Vagina (tissue), 2 donors: ENCODE results near the gene DNAJC5.

ENCODE experiments used
- POLR2A ChIP-seq, 2 donors: fragments of 450-650 bp; IDR thresholded peaks; one replicate each; pipeline ENCODE4 v1.6.1; 2017; ENCODE audit warnings: antibody characterized with exemption in 2 of 2, mild to moderate bottlenecking in 2 of 2, moderate library complexity in 2 of 2
- POLR2AphosphoS5 ChIP-seq, 2 donors: sonication (generic); formaldehyde crosslinking; IDR thresholded peaks; one replicate each; pipeline ENCODE4 v1.9.0; 2017; ENCODE audit warnings: antibody characterized with exemption in 2 of 2, mild to moderate bottlenecking in 2 of 2, low read depth in 1 of 2; ENCODE audit not compliant: insufficient read depth in 1 of 2
- TF ChIP-seq, protein P1 (sequence below), 3 experiments: fragments of 450-650 bp in 2 of 3; fragments of 200-600 bp in 1 of 3; sonication (generic) in 1 of 3; IDR thresholded peaks; one replicate each; pipeline ENCODE4 v1.5.1; 2017 to 2019; ENCODE audit warnings: antibody characterized with exemption in 3 of 3, mild to moderate bottlenecking in 2 of 3, moderate library complexity in 2 of 3

- TF ChIP-seq, protein P1, sequence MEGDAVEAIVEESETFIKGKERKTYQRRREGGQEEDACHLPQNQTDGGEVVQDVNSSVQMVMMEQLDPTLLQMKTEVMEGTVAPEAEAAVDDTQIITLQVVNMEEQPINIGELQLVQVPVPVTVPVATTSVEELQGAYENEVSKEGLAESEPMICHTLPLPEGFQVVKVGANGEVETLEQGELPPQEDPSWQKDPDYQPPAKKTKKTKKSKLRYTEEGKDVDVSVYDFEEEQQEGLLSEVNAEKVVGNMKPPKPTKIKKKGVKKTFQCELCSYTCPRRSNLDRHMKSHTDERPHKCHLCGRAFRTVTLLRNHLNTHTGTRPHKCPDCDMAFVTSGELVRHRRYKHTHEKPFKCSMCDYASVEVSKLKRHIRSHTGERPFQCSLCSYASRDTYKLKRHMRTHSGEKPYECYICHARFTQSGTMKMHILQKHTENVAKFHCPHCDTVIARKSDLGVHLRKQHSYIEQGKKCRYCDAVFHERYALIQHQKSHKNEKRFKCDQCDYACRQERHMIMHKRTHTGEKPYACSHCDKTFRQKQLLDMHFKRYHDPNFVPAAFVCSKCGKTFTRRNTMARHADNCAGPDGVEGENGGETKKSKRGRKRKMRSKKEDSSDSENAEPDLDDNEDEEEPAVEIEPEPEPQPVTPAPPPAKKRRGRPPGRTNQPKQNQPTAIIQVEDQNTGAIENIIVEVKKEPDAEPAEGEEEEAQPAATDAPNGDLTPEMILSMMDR (IDR thresholded peaks at IDR 0.05), result no peak
- TF ChIP-seq POLR2AphosphoS5 (IDR thresholded peaks at IDR 0.05; ENCODE audit: insufficient read depth in 1 of 2, low read depth in 1 of 2) (no peak), POLR2A (IDR thresholded peaks at IDR 0.05) (no peak)
Measured at GRCh38 chr20:63920226-63920625, 25.3 kb downstream of the DNAJC5 start.
